NCI-H1930 (cell line): Measurements from ENCODE around the gene APOA4.
"Not testable (repeated sequence)": the region's sequence is repeated elsewhere in the genome, so short reads cannot be mapped to it uniquely, and the experiment has no call there.

Experiments
- DNase-seq, 2 experiments: peaks; one replicate each; lab custom pipeline; 2025; lab: John Stamatoyannopoulos, UW

Gene APOA4

DNA sequence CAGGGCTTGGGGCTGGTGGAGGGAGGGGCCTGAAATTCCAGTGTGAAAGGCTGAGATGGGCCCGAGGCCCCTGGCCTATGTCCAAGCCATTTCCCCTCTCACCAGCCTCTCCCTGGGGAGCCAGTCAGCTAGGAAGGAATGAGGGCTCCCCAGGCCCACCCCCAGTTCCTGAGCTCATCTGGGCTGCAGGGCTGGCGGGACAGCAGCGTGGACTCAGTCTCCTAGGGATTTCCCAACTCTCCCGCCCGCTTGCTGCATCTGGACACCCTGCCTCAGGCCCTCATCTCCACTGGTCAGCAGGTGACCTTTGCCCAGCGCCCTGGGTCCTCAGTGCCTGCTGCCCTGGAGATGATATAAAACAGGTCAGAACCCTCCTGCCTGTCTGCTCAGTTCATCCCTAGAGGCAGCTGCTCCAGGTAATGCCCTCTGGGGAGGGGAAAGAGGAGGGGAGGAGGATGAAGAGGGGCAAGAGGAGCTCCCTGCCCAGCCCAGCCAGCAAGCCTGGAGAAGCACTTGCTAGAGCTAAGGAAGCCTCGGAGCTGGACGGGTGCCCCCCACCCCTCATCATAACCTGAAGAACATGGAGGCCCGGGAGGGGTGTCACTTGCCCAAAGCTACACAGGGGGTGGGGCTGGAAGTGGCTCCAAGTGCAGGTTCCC lies 6.5 kb upstream of the APOA4 start, which contains the start of gene APOC3:
TSS of gene APOC3 (plus strand) at position 383 of the 659 bp plus-strand sequence. CDS start 676 bp downstream, outside the sequence.
- no peak for DNase-seq

- no peak for DNase-seq
Measured at GRCh38 chr11:116828632-116829524, 5.8 kb upstream of the APOA4 start.

DNA sequence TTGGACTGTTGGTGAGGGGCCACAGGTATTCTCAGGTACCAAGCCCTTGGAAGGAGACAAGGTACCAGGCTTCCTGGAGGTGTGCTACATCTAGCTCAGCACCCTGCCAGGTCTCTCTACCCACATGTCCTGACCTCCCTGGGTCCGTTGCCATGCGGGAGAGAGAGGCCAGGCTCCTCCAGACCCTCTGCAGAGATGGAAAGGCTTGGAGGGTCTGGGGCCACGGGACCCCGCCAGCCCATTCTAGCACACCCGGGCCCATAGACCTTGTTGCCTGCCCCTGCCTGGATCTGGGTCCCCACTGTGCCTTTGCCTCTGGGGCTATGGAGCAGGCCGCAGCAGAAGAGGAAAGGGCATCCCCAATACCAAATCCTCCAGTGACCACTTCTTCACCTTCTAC lies 4.4 kb upstream of the APOA4 start:
- no peak for DNase-seq

- no peak for DNase-seq
Measured at GRCh38 chr11:116826751-116827431, 3.8 kb upstream of the APOA4 start.

GRCh38 chr11:116825854-116826750 lies 3.0 kb upstream of the APOA4 start:
- DNase-seq, result no peak

DNA sequence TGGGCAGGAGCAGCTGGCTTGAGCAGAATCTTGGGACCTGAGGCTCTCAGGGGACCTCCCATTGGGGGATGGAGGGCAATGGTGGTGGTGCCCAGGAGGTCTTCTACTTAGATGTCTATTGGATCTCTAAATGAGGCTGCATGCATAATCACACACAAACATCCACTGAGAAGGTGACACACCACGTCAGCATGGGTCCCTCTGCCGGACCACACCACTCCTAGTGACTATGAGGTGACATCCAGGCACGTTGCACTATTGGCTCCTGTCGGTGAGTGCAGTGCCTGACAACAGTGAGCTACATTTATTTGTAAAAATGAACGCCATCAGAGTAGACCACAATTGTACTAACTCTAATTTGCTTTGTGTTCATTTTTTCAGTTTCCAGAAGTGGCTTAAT lies 2.3 kb upstream of the APOA4 start:
- no peak for DNase-seq

- no peak for DNase-seq
Measured at GRCh38 chr11:116822575-116822974, 529 bp downstream of the APOA4 start.

DNA sequence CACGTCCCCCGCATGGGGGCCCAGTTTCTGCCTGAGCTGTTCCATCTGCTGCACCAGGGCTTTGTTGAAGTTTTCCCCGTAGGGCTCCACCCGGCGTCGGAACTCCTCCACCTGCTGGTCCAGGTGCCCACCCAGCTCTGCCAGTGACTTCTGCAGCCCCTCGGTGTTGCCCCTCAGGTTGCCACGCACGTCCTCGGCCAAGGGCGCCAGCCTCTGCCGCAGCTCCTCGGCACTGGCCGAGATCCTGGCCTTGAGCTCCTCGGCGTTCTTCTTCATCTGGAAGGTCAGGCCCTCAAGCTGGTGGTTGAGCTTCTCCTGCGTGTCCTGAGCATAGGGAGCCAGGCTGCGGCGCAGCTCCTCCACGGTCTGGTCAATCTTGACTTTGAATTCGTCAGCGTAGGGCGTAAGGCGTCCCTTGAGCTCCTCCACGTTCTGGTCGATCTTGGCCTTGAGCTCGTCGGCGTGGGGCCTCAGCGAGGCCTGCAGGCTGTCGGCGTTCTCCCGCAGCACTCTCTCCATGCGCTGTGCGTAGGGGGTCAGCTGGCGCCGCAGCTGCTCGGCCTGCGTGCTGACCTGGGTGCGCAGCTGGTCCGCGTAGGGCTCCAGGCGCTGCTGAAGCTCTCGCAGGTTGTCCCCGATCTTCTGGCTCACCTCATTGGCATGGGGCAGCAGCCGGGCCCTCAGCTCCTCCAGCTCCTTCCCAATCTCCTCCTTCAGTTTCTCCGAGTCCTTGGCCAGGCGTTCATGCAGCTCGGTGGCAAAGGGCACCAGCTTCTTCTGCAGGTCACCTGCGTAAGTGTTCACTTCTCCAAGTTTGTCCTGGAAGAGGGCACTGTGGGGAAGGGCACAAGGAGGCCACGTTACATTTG lies 1.8 kb downstream of the APOA4 start:
- no peak for DNase-seq

- DNase-seq, result no peak
Measured at GRCh38 chr11:116819049-116819448, 4.1 kb downstream of the APOA4 start.

GRCh38 chr11:116814502-116814901 lies 8.6 kb downstream of the APOA4 start:
- no peak for DNase-seq

- no peak for DNase-seq
Measured at GRCh38 chr11:116813781-116814471, 9.2 kb downstream of the APOA4 start.

- no peak for DNase-seq
Measured at GRCh38 chr11:116813170-116813569, 9.9 kb downstream of the APOA4 start.

- no peak for DNase-seq
Measured at GRCh38 chr11:116812109-116812508, 11.0 kb downstream of the APOA4 start.

- no peak for DNase-seq
Measured at GRCh38 chr11:116811194-116811593, 11.9 kb downstream of the APOA4 start.

GRCh38 chr11:116808262-116809175 lies 14.6 kb downstream of the APOA4 start:
- no peak for DNase-seq

DNA sequence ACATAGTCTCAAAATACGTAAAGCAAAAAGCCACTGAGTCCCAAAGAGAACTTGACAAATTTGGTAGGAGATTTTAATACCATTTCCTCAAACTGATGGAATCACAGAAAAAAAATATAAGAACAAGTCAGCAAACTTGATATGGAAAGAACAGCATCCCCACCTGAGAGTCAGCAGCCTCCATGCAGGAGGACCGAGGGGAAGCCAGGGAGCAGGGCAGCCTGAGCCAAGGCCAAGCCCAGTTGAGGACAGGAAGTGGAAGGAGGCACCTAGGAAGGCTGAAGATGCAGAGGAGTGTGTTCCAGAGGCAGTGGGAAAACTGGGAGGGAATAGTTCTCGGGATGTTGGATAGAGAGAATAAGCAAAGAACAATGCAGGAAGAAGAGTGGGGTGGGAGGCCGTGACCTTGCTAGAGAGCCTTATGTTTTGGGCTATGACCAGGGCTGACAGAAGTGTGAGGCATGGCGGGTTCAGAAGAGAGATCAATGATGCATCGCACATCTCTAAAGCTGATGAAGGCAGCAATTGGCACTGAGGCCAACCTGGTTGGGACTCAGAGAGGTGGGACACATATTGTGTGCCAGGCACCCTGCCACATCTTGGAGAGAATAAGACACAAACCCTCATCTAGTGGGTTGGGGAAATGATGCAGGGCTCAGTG lies 15.4 kb downstream of the APOA4 start:
- no peak for DNase-seq

GRCh38 chr11:116804001-116804400 lies 19.1 kb downstream of the APOA4 start:
- no peak for DNase-seq

DNA sequence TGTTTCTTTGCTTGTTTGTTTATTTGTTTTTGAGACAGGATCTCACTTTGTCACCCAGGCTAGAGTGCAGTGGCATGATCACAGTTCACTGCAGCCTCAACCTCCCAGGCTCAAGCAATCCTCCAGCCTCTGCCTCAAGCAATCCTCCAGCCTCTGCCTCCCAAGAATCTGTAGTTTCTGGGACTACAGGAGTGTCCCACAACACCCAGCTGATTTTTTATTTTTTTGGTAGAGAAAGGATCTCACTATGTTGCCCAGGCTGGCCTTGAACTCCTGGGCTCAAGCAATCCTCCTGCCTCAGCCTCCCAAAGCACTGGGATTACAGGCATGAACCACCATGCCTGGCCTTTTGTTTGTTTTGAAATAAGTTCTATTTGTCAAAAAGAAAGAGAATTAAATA lies 21.4 kb downstream of the APOA4 start:
- DNase-seq, result not testable (repeated sequence)
